ENCODE measurements around the gene NCOA4. TPM values are rescaled to one million over a fixed set of nuclear protein-coding genes. Genes with fewer than 3 reads are reported as not detected.
A peak's percentile ranks its signal among the peaks of the same experiment; 100 is the strongest.

NCOA4 gene
- polyA plus RNA-seq (2011; rRNA removed) (108 and 156 TPM in 2 replicates), polyA minus RNA-seq (2011; rRNA and poly(A)+ RNA removed) (83.2 and 104 TPM in 2 replicates)

- Histone ChIP-seq H3K36me3 (ENCODE audit: control insufficient read depth, insufficient read depth, low read length) (no peaks in the 10 kb centered on the region; the same call in 1 of the 2 replicates), H3K27me3 (ENCODE audit: control insufficient read depth, insufficient read depth, low read length) (no peaks in the 10 kb centered on the region), H3K4me3 (ENCODE audit: low read depth, low read length) (peak within 1 kb of the TSS; percentile 81)
- POLR2A ChIA-PET, result no interaction called here
- DNase-seq (ENCODE audit: low read depth), result peak; percentile 86
- CTCF ChIA-PET, result interaction anchor here (1.3 to 2.3 kb wide), 3 partner anchors 12 to 47 kb away, joined by 5 to 18 read pairs (median 10); no protein-coding TSS in a partner anchor
- peak; percentile 90 for TF ChIP-seq CTCF (IDR thresholded peaks at IDR 0.05; ENCODE audit: insufficient read depth, low read depth, low read length)
Observed at GRCh38 chr10:46030091-46030937, at the start of gene NCOA4. TSS of gene NCOA4 (minus strand) at chr10:46030623. CDS start at chr10:46016680, 13,943 bp downstream.

GRCh38 chr10:46079831-46080585 lies 49.6 kb upstream of the NCOA4 start:
- no peak for TF ChIP-seq CTCF (IDR thresholded peaks at IDR 0.05; ENCODE audit: insufficient read depth, low read depth, low read length)
- ChIA-PET POLR2A (no interaction called here), CTCF (interaction anchor here (1.1 kb wide), 1 partner anchor 28 kb away, joined by 4 read pairs; no protein-coding TSS in a partner anchor)
- Histone ChIP-seq H3K4me3 (ENCODE audit: low read depth, low read length) (no peak overlapping the region), H3K27me3 (ENCODE audit: control insufficient read depth, insufficient read depth, low read length) (no peaks in the 10 kb centered on the region), H3K36me3 (ENCODE audit: control insufficient read depth, insufficient read depth, low read length) (no peaks in the 10 kb centered on the region)
- no peak for DNase-seq (ENCODE audit: low read depth)

DNA sequence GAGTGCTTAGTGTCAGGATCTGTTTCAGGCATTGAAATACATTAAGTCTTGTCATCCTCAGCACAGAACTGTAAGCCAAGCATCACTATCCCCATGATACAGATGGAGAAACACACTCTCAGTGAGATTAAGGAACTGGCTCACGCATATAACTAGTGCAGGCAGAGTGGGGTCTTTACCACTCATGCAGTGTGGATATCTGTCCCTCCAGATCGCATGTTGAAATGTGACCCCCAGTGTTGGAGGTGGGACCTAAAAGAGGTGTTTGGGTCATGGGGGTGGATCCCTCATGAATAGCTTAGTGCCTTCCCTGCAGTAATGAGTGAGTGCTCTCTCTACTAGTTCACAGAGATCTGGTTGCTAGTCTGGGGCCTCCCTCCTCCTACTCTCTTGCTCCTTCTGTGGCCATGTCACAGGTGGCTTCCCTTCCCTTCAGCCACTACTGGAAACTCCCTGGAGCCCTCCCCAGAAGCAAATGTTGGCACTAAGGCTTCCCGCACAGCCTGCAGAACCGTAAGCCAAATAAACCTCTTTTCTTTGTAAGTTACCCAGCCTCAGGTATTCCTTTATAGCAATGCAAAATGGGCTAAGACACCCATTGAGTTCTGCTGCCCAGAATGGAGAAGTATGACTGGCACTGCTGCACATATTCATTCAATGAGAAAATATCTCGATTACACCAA lies 47.4 kb upstream of the NCOA4 start:
- CTCF ChIA-PET, result no interaction called here

GRCh38 chr10:46077141-46077554 lies 46.7 kb upstream of the NCOA4 start:
- ChIA-PET CTCF (no interaction called here), POLR2A (no interaction called here)
- Histone ChIP-seq H3K27me3 (ENCODE audit: control insufficient read depth, insufficient read depth, low read length) (no peaks in the 10 kb centered on the region), H3K4me3 (ENCODE audit: low read depth, low read length) (no peak overlapping the region), H3K36me3 (ENCODE audit: control insufficient read depth, insufficient read depth, low read length) (no peaks in the 10 kb centered on the region)
- no peak for DNase-seq (ENCODE audit: low read depth)
- TF ChIP-seq CTCF (IDR thresholded peaks at IDR 0.05; ENCODE audit: insufficient read depth, low read depth, low read length), result no peak

More for the DNA sequence above, 47.4 kb upstream of the NCOA4 start:
- DNase-seq (ENCODE audit: low read depth), result no peak
- TF ChIP-seq CTCF (IDR thresholded peaks at IDR 0.05; ENCODE audit: insufficient read depth, low read depth, low read length), result no peak
- Histone ChIP-seq H3K27me3 (ENCODE audit: control insufficient read depth, insufficient read depth, low read length) (no peaks in the 10 kb centered on the region), H3K36me3 (ENCODE audit: control insufficient read depth, insufficient read depth, low read length) (no peaks in the 10 kb centered on the region), H3K4me3 (ENCODE audit: low read depth, low read length) (no peak overlapping the region)
- POLR2A ChIA-PET, result no interaction called here

Data from BJ (cell line).